HCT116 (cell line): ENCODE data around the gene UMAD1. TPM values are rescaled to one million over a fixed set of nuclear protein-coding genes. Genes with fewer than 3 reads are reported as not detected.

Experiments
- ATAC-seq: fragments of 200-7000 bp; cut with Tn5 transposase; 2 replicates; pipeline ENCODE4 v1.9.1; 2020; ENCODE audit warnings: mild to moderate bottlenecking, moderate library complexity
- BruUV-seq: library from RNA; stranded (reverse); fragments of 400-500 nt; replicated peaks from 2 replicates; lab custom pipeline; 2021; lab: Mats Ljungman, UMichigan
- CTCF ChIA-PET: fragments of 300-600 bp; sonication (Branson Sonifier 250); formaldehyde crosslinking; loops from one replicate; lab custom pipeline; 2021; ENCODE audit warnings: antibody characterized with exemption; lab: Charles Lee
- POLR2A ChIA-PET: fragments of 300-600, 350-600 bp; sonication (Branson Sonifier 250); formaldehyde crosslinking; loops from one replicate; lab custom pipeline; 2021; ENCODE audit warnings: antibody characterized with exemption; lab: Charles Lee
- RAD21 ChIA-PET, 2 experiments: fragments of 300-600 bp; sonication (Branson Sonifier 250); formaldehyde crosslinking; loops; one replicate each; lab custom pipeline; 2023; ENCODE audit warnings: low total read pairs in 2 of 2; ENCODE audit not compliant: uncharacterized antibody in 2 of 2, unreplicated experiment in 2 of 2, low non-redundant PET in 1 of 2; lab: Charles Lee
- DNase-seq: peaks from one replicate; pipeline ENCODE4 v3.0.0-alpha.2; 2010; ENCODE audit warnings: low read depth, low spot score
- H2AFZ ChIP-seq: fragments of 200-600 bp; shearing (Covaris generic), sonication (generic); 2 replicates; pipeline ENCODE4 v1.6.1; 2017; ENCODE audit warnings: low read depth, mixed run types, mixed read lengths, antibody characterized with exemption, low read length; ENCODE audit not compliant: poor library complexity, severe bottlenecking
- H3K27ac ChIP-seq: 2 replicates; pipeline ENCODE4 v1.5.1; 2012; ENCODE audit warnings: low read depth, low read length
- H3K27me3 ChIP-seq: fragments of 200-600 bp; sonication (generic); 2 replicates; pipeline ENCODE4 v1.6.1; 2016; ENCODE audit warnings: mixed run types, low read length, mixed read lengths; ENCODE audit not compliant: insufficient read depth
- H3K36me3 ChIP-seq, 2 experiments: fragments of 200-500 bp in 1 of 2; fragments of 200-600 bp in 1 of 2; sonication (Bioruptor generic) in 1 of 2; sonication (generic) in 1 of 2; 2 replicates each; pipeline versions ENCODE4 v1.5.1 to v1.6.1; 2014 to 2016; ENCODE audit warnings: low read length in 2 of 2, inconsistent platforms in 1 of 2, mixed read lengths in 1 of 2, mixed run types in 1 of 2; ENCODE audit not compliant: insufficient read depth in 2 of 2, control insufficient read depth in 1 of 2
- H3K4me1 ChIP-seq, 2 experiments: fragments of 200-600 bp in 1 of 2; sonication (generic) in 1 of 2; 2 replicates each; pipeline versions ENCODE4 v1.5.1 to v1.6.1; 2012 to 2017; ENCODE audit warnings: low read length in 2 of 2, inconsistent platforms in 1 of 2, mild to moderate bottlenecking in 1 of 2, mixed read lengths in 1 of 2, mixed run types in 1 of 2, moderate library complexity in 1 of 2; ENCODE audit not compliant: insufficient read depth in 2 of 2, control insufficient read depth in 1 of 2
- H3K4me2 ChIP-seq: fragments of 200-600 bp; sonication (generic); 2 replicates; pipeline ENCODE4 v1.6.1; 2017; ENCODE audit warnings: mixed run types, low read length, mixed read lengths
- H3K4me3 ChIP-seq, 2 experiments: fragments of 200-600 bp in 1 of 2; sonication (generic) in 1 of 2; replicated peaks in 1 of 2; 2 replicates each; pipeline ENCODE4 v1.5.1; 2011 to 2016; ENCODE audit warnings: low read length in 2 of 2, control low read depth in 1 of 2, low read depth in 1 of 2, mild to moderate bottlenecking in 1 of 2, mixed read lengths in 1 of 2, mixed run types in 1 of 2
- H3K79me2 ChIP-seq: fragments of 200-600 bp; sonication (generic); 2 replicates; pipeline ENCODE4 v1.6.1; 2017; ENCODE audit warnings: mild to moderate bottlenecking, mixed run types, low read length, moderate library complexity, mixed read lengths; ENCODE audit not compliant: insufficient read depth
- H3K9ac ChIP-seq: fragments of 200-600 bp; sonication (generic); 2 replicates; pipeline ENCODE4 v1.6.1; 2016; ENCODE audit warnings: low read length, mixed read lengths
- H3K9me2 ChIP-seq: fragments of 200-600 bp; sonication (generic), shearing (Covaris generic); 2 replicates; pipeline ENCODE4 v1.6.1; 2017; ENCODE audit warnings: mixed run types, mild to moderate bottlenecking, moderate library complexity; ENCODE audit not compliant: insufficient read depth
- H3K9me3 ChIP-seq, 2 experiments: fragments of 200-500 bp in 1 of 2; fragments of 200-600 bp in 1 of 2; sonication (Bioruptor generic) in 1 of 2; sonication (generic) in 1 of 2; 2 replicates each; pipeline ENCODE4 v1.6.1; 2014 to 2017; ENCODE audit warnings: low read length in 2 of 2, mixed read lengths in 2 of 2, inconsistent platforms in 1 of 2, low read depth in 1 of 2, mild to moderate bottlenecking in 1 of 2, mixed run types in 1 of 2, moderate library complexity in 1 of 2; ENCODE audit not compliant: control insufficient read depth in 1 of 2, insufficient read depth in 1 of 2
- H4K20me1 ChIP-seq: fragments of 200-600 bp; sonication (generic), shearing (Covaris generic); 2 replicates; pipeline ENCODE4 v1.6.1; 2017; ENCODE audit warnings: mixed run types, mild to moderate bottlenecking, moderate library complexity; ENCODE audit not compliant: insufficient read depth
- CBX3 ChIP-seq: IDR thresholded peaks from 2 replicates; pipeline ENCODE4 v1.6.1; 2012; ENCODE audit warnings: low read depth
- CEBPB ChIP-seq: IDR thresholded peaks from 2 replicates; pipeline ENCODE4 v1.6.1; 2012; ENCODE audit warnings: low read depth
- CTCF ChIP-seq, 3 experiments: fragments of 200-600 bp in 1 of 3; sonication (generic) in 1 of 3; IDR thresholded peaks in 2 of 3; conservative IDR thresholded peaks in 1 of 3; 2 replicates each; pipeline ENCODE4 v1.5.1; 2012 to 2017; ENCODE audit warnings: low read depth in 2 of 3, low read length in 2 of 3, antibody characterized with exemption in 1 of 3, borderline replicate concordance in 1 of 3, control low read depth in 1 of 3, mild to moderate bottlenecking in 1 of 3, mixed read lengths in 1 of 3, mixed run types in 1 of 3, moderate library complexity in 1 of 3; ENCODE audit not compliant: insufficient read depth in 1 of 3
- EGR1 ChIP-seq: IDR thresholded peaks from 2 replicates; pipeline ENCODE4 v1.6.1; 2012; ENCODE audit warnings: low read depth
- ELF1 ChIP-seq: IDR thresholded peaks from 2 replicates; pipeline ENCODE4 v1.6.1; 2012; ENCODE audit warnings: low read depth, borderline replicate concordance
- EZH2 ChIP-seq: fragments of 200-600 bp; sonication (generic); IDR thresholded peaks from 2 replicates; pipeline ENCODE4 v1.6.1; 2017; ENCODE audit warnings: antibody characterized with exemption, mixed run types
- EZH2phosphoT487 ChIP-seq: fragments of 200-600 bp; IDR thresholded peaks from 2 replicates; pipeline ENCODE4 v1.6.1; 2018; ENCODE audit warnings: antibody characterized with exemption, borderline replicate concordance
- FOSL1 ChIP-seq: IDR thresholded peaks from 2 replicates; pipeline ENCODE4 v1.6.1; 2012; ENCODE audit warnings: low read depth
- JUND ChIP-seq: IDR thresholded peaks from 2 replicates; pipeline ENCODE4 v1.6.1; 2012
- MAX ChIP-seq: IDR thresholded peaks from 2 replicates; pipeline ENCODE4 v1.6.1; 2012
- POLR2A ChIP-seq: IDR thresholded peaks from 2 replicates; pipeline ENCODE4 v1.7.0; 2011; ENCODE audit warnings: borderline replicate concordance; ENCODE audit not compliant: insufficient read depth, insufficient read length; ENCODE audit errors: extremely low read depth
- REST ChIP-seq: IDR thresholded peaks from 2 replicates; pipeline ENCODE4 v1.6.1; 2012; ENCODE audit warnings: low read depth
- SIN3A ChIP-seq: IDR thresholded peaks from 2 replicates; pipeline ENCODE4 v1.6.1; 2012; ENCODE audit warnings: low read depth
- TCF7L2 ChIP-seq: IDR thresholded peaks from 2 replicates; pipeline ENCODE4 v1.7.0; 2011; ENCODE audit warnings: borderline replicate concordance, inconsistent platforms; ENCODE audit not compliant: insufficient read depth, insufficient read length; ENCODE audit errors: extremely low read depth
- YY1 ChIP-seq: IDR thresholded peaks from 2 replicates; pipeline ENCODE4 v1.6.1; 2011; ENCODE audit warnings: low read length, low read depth, moderate library complexity, mild to moderate bottlenecking; ENCODE audit not compliant: insufficient replicate concordance; ENCODE audit errors: extremely low read depth
- ZBTB33 ChIP-seq: IDR thresholded peaks from 2 replicates; pipeline ENCODE4 v1.6.1; 2011; ENCODE audit warnings: mild to moderate bottlenecking, low read length, moderate library complexity; ENCODE audit not compliant: insufficient replicate concordance; ENCODE audit errors: extremely low read depth
- intact Hi-C: fragments of 100-400 bp; cut with micrococcal nuclease; formaldehyde crosslinking; loops from 2 replicates; pipeline ENCODE4 v1.10.0; 2022
- total RNA-seq: library from RNA; stranded (reverse); gene quantifications from one replicate; pipeline ENCODE4 v1.2.1, GENCODE V29; 2021; ENCODE audit not compliant: unreplicated experiment

The UMAD1 gene
- total RNA-seq, 1 experiment from 2014 or later, result 12.7 TPM

GRCh38 chr7:7810826-7811225 lies 170.3 kb downstream of the UMAD1 start:
- ATAC-seq (no peak), DNase-seq (no peak)
- no TSS peak for BruUV-seq
- H2AFZ ChIP-seq, result no peak overlapping the region
- ChIA-PET POLR2A (no interaction called here), CTCF (no interaction called here), RAD21 (no interaction called here)
- no peak overlapping the region for H3K27ac ChIP-seq
- H3K36me3 ChIP-seq, result no peaks in the 10 kb centered on the region
- no peaks in the 10 kb centered on the region for H3K9me2 ChIP-seq
- no peak overlapping the region for H3K4me2 ChIP-seq
- H3K27me3 ChIP-seq, result no peaks in the 10 kb centered on the region
- no peak overlapping the region for H3K9ac ChIP-seq
- H3K9me3 ChIP-seq, result no peaks in the 10 kb centered on the region
- no peaks in the 10 kb centered on the region; the same call in 1 of the 2 replicates for H4K20me1 ChIP-seq
- intact Hi-C loops, result no loop called here
- no peaks in the 10 kb centered on the region for H3K79me2 ChIP-seq
- no peak for TF ChIP-seq MAX
- no peak for TF ChIP-seq CEBPB
- no peak for TF ChIP-seq JUND
- TF ChIP-seq REST, result no peak
- no peak for TF ChIP-seq EZH2
- TF ChIP-seq POLR2A, result no peak
- no peak for TF ChIP-seq EZH2phosphoT487
- no peak for TF ChIP-seq EGR1
- no peak for TF ChIP-seq TCF7L2
- TF ChIP-seq FOSL1, result no peak
- TF ChIP-seq SIN3A, result no peak
- no peak for TF ChIP-seq CBX3
- TF ChIP-seq ZBTB33, result no peak
- TF ChIP-seq CTCF (IDR thresholded peaks at IDR 0.05 in 2 of 3, conservative IDR thresholded peaks at IDR 0.05 in 1 of 3; ENCODE audit: borderline replicate concordance in 1 of 3, insufficient read depth in 1 of 3, low read depth in 2 of 3, low read length in 2 of 3), result no peak
- no peak for TF ChIP-seq YY1
- TF ChIP-seq ELF1, result no peak
- no peak overlapping the region for H3K4me3 ChIP-seq
- H3K4me1 ChIP-seq, result peaks cover 0 to 6% of the 10 kb centered on the region in 2 experiments; a peak in 1 of 4 replicates
